ENCODE results near the gene ARFGEF2.

Gene ARFGEF2

GRCh38 chr20:48926821-48927220 lies 5.3 kb downstream of the ARFGEF2 start:
- H3K4me3 ChIP-seq (ENCODE audit: low read depth, low read length) = no peak overlapping the region
- TF ChIP-seq CTCF (IDR thresholded peaks at IDR 0.05; ENCODE audit: borderline replicate concordance, insufficient read depth, low read depth, low read length) = no peak

- no peak overlapping the region for H3K4me3 ChIP-seq (ENCODE audit: low read depth, low read length)
- no peak for TF ChIP-seq CTCF (IDR thresholded peaks at IDR 0.05; ENCODE audit: borderline replicate concordance, insufficient read depth, low read depth, low read length)
Observed at GRCh38 chr20:48928832-48929725, 7.6 kb downstream of the ARFGEF2 start.

- TF ChIP-seq CTCF (IDR thresholded peaks at IDR 0.05; ENCODE audit: borderline replicate concordance, insufficient read depth, low read depth, low read length) = no peak
- no peak overlapping the region for H3K4me3 ChIP-seq (ENCODE audit: low read depth, low read length)
Observed at GRCh38 chr20:48930035-48930434, 8.5 kb downstream of the ARFGEF2 start.

GRCh38 chr20:48930878-48931277 lies 9.4 kb downstream of the ARFGEF2 start:
- TF ChIP-seq CTCF (IDR thresholded peaks at IDR 0.05; ENCODE audit: borderline replicate concordance, insufficient read depth, low read depth, low read length) = no peak
- no peak overlapping the region for H3K4me3 ChIP-seq (ENCODE audit: low read depth, low read length)

GRCh38 chr20:48931527-48932374 lies 10.2 kb downstream of the ARFGEF2 start:
- no peak overlapping the region for H3K4me3 ChIP-seq (ENCODE audit: low read depth, low read length)
- no peak for TF ChIP-seq CTCF (IDR thresholded peaks at IDR 0.05; ENCODE audit: borderline replicate concordance, insufficient read depth, low read depth, low read length)

GRCh38 chr20:48932375-48932941 lies 10.9 kb downstream of the ARFGEF2 start:
- TF ChIP-seq CTCF (IDR thresholded peaks at IDR 0.05; ENCODE audit: borderline replicate concordance, insufficient read depth, low read depth, low read length) = no peak
- no peak overlapping the region for H3K4me3 ChIP-seq (ENCODE audit: low read depth, low read length)

Data from GM12875 (cell line).